Loucy (cell line): Measurements from ENCODE around the gene SAP30.

Experiments
- H2AFZ ChIP-seq: fragments of 200-600 bp; sonication (generic); 2 replicates; pipeline ENCODE4 v1.6.0; 2016; ENCODE audit warnings: antibody characterized with exemption, mild to moderate bottlenecking, low read length, moderate library complexity
- H3F3A ChIP-seq: fragments of 200-600 bp; 2 replicates; pipeline ENCODE4 v1.6.0; 2016; ENCODE audit warnings: antibody characterized with exemption, low read depth, mild to moderate bottlenecking
- H3K27me3 ChIP-seq: fragments of 200-600 bp; sonication (generic); 2 replicates; pipeline ENCODE4 v1.6.1; 2014; ENCODE audit warnings: low read length, mild to moderate bottlenecking; ENCODE audit not compliant: insufficient read depth, poor library complexity, severe bottlenecking
- H3K36me3 ChIP-seq: fragments of 200-600 bp; sonication (generic); 2 replicates; pipeline ENCODE4 v1.6.1; 2016; ENCODE audit warnings: low read length; ENCODE audit not compliant: insufficient read depth
- H3K4me1 ChIP-seq: fragments of 200-600 bp; sonication (generic); 2 replicates; pipeline ENCODE4 v1.5.1; 2014; ENCODE audit warnings: low read length, mild to moderate bottlenecking; ENCODE audit not compliant: insufficient read depth, poor library complexity, severe bottlenecking
- H3K4me2 ChIP-seq: fragments of 200-600 bp; sonication (generic); 2 replicates; pipeline ENCODE4 v1.6.0; 2014; ENCODE audit warnings: antibody characterized with exemption, low read length, low read depth, mild to moderate bottlenecking; ENCODE audit not compliant: poor library complexity, severe bottlenecking
- H3K4me3 ChIP-seq: fragments of 200-600 bp; sonication (generic); 2 replicates; pipeline ENCODE4 v1.5.1; 2014; ENCODE audit warnings: low read length, mild to moderate bottlenecking, mixed read lengths; ENCODE audit not compliant: poor library complexity, severe bottlenecking
- H3K79me2 ChIP-seq: fragments of 200-600 bp; sonication (generic); 2 replicates; pipeline ENCODE4 v1.6.1; 2014; ENCODE audit warnings: low read length; ENCODE audit not compliant: insufficient read depth
- H3K9ac ChIP-seq: fragments of 200-600 bp; sonication (generic); 2 replicates; pipeline ENCODE4 v1.6.0; 2014; ENCODE audit warnings: mild to moderate bottlenecking, low read depth, low read length, moderate library complexity; ENCODE audit not compliant: poor library complexity, severe bottlenecking
- H3K9me2 ChIP-seq: fragments of 200-600 bp; sonication (generic); replicated peaks from 2 replicates; pipeline ENCODE4 v1.6.1; 2016; ENCODE audit warnings: low read depth, low read length, mixed read lengths
- H3K9me3 ChIP-seq: fragments of 200-600 bp; sonication (generic); 2 replicates; pipeline ENCODE4 v1.6.1; 2014; ENCODE audit warnings: mild to moderate bottlenecking, antibody characterized with exemption, low read length, low read depth; ENCODE audit not compliant: insufficient read depth
- H4K20me1 ChIP-seq: fragments of 200-600 bp; sonication (generic); 2 replicates; pipeline ENCODE4 v1.6.0; 2014; ENCODE audit warnings: antibody characterized with exemption, low read length, mild to moderate bottlenecking; ENCODE audit not compliant: insufficient read depth, poor library complexity, severe bottlenecking
- CTCF ChIP-seq: fragments of 200-600 bp; sonication (generic); conservative IDR thresholded peaks from 2 replicates; pipeline ENCODE4 v1.5.1; 2014; ENCODE audit warnings: mild to moderate bottlenecking, antibody characterized with exemption, low read length
- EZH2phosphoT487 ChIP-seq: fragments of 200-600 bp; IDR thresholded peaks from 2 replicates; pipeline ENCODE4 v1.6.1; 2018; ENCODE audit warnings: antibody characterized with exemption, mild to moderate bottlenecking, moderate library complexity, borderline replicate concordance

Gene SAP30

DNA sequence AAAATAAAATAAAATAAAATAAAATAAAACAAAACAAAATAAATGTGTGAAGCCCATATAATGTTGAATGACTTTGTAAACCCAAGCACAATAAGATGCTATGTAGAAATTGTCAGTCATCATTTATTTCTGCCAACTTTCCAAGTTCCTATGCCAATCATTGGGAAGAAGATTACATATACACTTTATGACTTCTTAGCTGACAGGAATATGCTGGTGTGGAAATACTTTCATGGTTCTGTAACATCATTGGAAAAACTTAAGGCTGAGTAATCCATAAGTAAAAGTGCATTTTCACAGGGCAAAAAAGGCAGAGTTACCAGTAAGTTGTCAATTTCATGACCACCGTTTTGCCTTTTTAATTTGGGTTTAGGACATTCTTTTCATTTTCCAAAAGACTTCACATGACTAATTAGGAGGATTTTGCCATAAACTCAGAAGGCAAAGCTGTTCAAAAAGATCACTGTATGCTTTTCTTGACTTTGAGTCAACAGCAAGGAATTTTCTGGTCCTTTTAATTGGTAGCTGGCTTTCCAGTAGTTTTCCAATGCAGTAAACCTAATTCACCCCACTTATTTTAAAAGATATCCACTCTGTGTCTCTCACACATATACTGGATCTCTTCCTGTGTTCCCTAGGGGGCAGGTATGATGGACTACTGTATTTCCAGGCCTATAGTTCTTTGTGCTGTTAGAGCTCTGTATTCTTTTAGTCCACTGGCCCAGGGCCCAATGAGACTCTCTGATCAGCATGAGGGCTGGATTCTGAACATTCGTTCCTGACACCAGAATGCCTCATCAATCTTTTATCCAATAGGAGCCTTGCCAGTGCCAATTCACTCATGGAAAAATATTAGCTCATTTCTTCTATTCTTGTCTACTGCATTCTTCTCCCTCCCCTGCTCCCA is 54.4 kb downstream of the SAP30 start:
- Histone ChIP-seq H2AFZ (no peak overlapping the region), H3K27me3 (no peaks in the 10 kb centered on the region), H3F3A (no peaks in the 10 kb centered on the region), H4K20me1 (no peaks in the 10 kb centered on the region), H3K4me2 (no peak overlapping the region), H3K9me2 (no peaks in the 10 kb centered on the region), H3K9me3 (no peaks in the 10 kb centered on the region), H3K9ac (no peak overlapping the region), H3K4me3 (no peak overlapping the region), H3K4me1 (no peaks in the 10 kb centered on the region), H3K36me3 (no peaks in the 10 kb centered on the region), H3K79me2 (no peaks in the 10 kb centered on the region)
- TF ChIP-seq CTCF (no peak), EZH2phosphoT487 (no peak)

- H3K4me2 ChIP-seq: no peak overlapping the region
- H3K4me1 ChIP-seq: no peaks in the 10 kb centered on the region
- H3K36me3 ChIP-seq: no peaks in the 10 kb centered on the region
- TF ChIP-seq EZH2phosphoT487 (no peak), CTCF (no peak)
- H3K4me3 ChIP-seq: no peak overlapping the region
- no peaks in the 10 kb centered on the region for H3F3A ChIP-seq
- no peak overlapping the region for H3K9ac ChIP-seq
- H3K79me2 ChIP-seq: no peaks in the 10 kb centered on the region
- no peaks in the 10 kb centered on the region for H3K9me2 ChIP-seq
- no peak overlapping the region for H2AFZ ChIP-seq
- no peaks in the 10 kb centered on the region for H3K9me3 ChIP-seq
- H4K20me1 ChIP-seq: no peaks in the 10 kb centered on the region
- no peaks in the 10 kb centered on the region for H3K27me3 ChIP-seq
These were observed 55.3 kb downstream of the SAP30 start for GRCh38 chr4:173426064-173426463.
